Mesenchymal stem cell (in vitro differentiated cells and primary cell): ENCODE data around the gene GBX2.

ENCODE experiments used
- DNase-seq: peaks from one replicate; pipeline ENCODE4 v3.0.0-alpha.2; 2013
- H2AFZ ChIP-seq: one replicate; pipeline ENCODE4 v1.6.1; 2013; ENCODE audit warnings: low read depth, mild to moderate bottlenecking, control low read depth, inconsistent platforms, low read length, moderate library complexity
- H2AK5ac ChIP-seq: 2 replicates; pipeline ENCODE4 v1.6.1; 2013; ENCODE audit warnings: low read length, moderate library complexity, mild to moderate bottlenecking, inconsistent platforms; ENCODE audit not compliant: severe bottlenecking
- H2BK120ac ChIP-seq: one replicate; pipeline ENCODE4 v1.6.1; 2013; ENCODE audit warnings: low read depth, mild to moderate bottlenecking, inconsistent platforms, low read length, moderate library complexity
- H2BK12ac ChIP-seq, 2 experiments: one replicate each; pipeline ENCODE4 v1.6.1; 2013; ENCODE audit warnings: inconsistent platforms in 2 of 2, low read length in 2 of 2, mild to moderate bottlenecking in 2 of 2, moderate library complexity in 2 of 2, control low read depth in 1 of 2
- H2BK15ac ChIP-seq: one replicate; pipeline ENCODE4 v1.6.1; 2013; ENCODE audit warnings: mild to moderate bottlenecking, low read depth, inconsistent platforms; ENCODE audit not compliant: poor library complexity, severe bottlenecking
- H2BK5ac ChIP-seq: 2 replicates; pipeline ENCODE4 v1.6.1; 2013; ENCODE audit warnings: low read depth, mild to moderate bottlenecking, low read length, control low read depth, inconsistent platforms; ENCODE audit not compliant: poor library complexity, severe bottlenecking
- H3K14ac ChIP-seq, 2 experiments: one replicate each; pipeline ENCODE4 v1.6.1; 2013; ENCODE audit warnings: inconsistent platforms in 2 of 2, low read length in 2 of 2, control low read depth in 1 of 2, mild to moderate bottlenecking in 1 of 2, moderate library complexity in 1 of 2
- H3K18ac ChIP-seq, 2 experiments: one replicate each; pipeline ENCODE4 v1.6.1; 2013; ENCODE audit warnings: inconsistent platforms in 2 of 2, low read length in 2 of 2, control low read depth in 1 of 2, low read depth in 1 of 2, mild to moderate bottlenecking in 1 of 2
- H3K23ac ChIP-seq, 2 experiments: one replicate each; pipeline ENCODE4 v1.6.1; 2013; ENCODE audit warnings: inconsistent platforms in 2 of 2, low read length in 2 of 2, mild to moderate bottlenecking in 2 of 2, moderate library complexity in 2 of 2, control low read depth in 1 of 2
- H3K27ac ChIP-seq: 2 replicates; pipeline ENCODE4 v1.5.1; 2013; ENCODE audit warnings: mild to moderate bottlenecking, moderate library complexity, low read length, control low read depth, inconsistent platforms; ENCODE audit not compliant: poor library complexity, severe bottlenecking
- H3K27me3 ChIP-seq, 2 experiments: 2 replicates each; pipeline versions ENCODE4 v1.6.1 to v1.7.0; 2013; ENCODE audit warnings: low read length in 2 of 2, mild to moderate bottlenecking in 2 of 2, moderate library complexity in 2 of 2, control low read depth in 1 of 2, inconsistent platforms in 1 of 2; ENCODE audit not compliant: control insufficient read depth in 1 of 2, insufficient read depth in 1 of 2
- H3K36me3 ChIP-seq, 2 experiments: 2 replicates each; pipeline versions ENCODE4 v1.6.1 to v1.7.0; 2013; ENCODE audit warnings: low read length in 2 of 2, control low read depth in 1 of 2, inconsistent platforms in 1 of 2, low read depth in 1 of 2, mild to moderate bottlenecking in 1 of 2; ENCODE audit not compliant: insufficient read depth in 2 of 2, control insufficient read depth in 1 of 2
- H3K4ac ChIP-seq, 2 experiments: one replicate each; pipeline ENCODE4 v1.6.1; 2013; ENCODE audit warnings: inconsistent platforms in 2 of 2, low read length in 2 of 2, mild to moderate bottlenecking in 2 of 2, moderate library complexity in 2 of 2, control low read depth in 1 of 2, low read depth in 1 of 2
- H3K4me1 ChIP-seq: 2 replicates; pipeline ENCODE4 v1.6.1; 2013; ENCODE audit warnings: low read depth, low read length, control low read depth; ENCODE audit not compliant: control insufficient read depth, insufficient read depth
- H3K4me2 ChIP-seq: 2 replicates; pipeline ENCODE4 v1.6.1; 2013; ENCODE audit warnings: low read length, mild to moderate bottlenecking, inconsistent platforms; ENCODE audit not compliant: poor library complexity, severe bottlenecking
- H3K4me3 ChIP-seq, 2 experiments: 2 replicates each; pipeline versions ENCODE4 v1.5.1 to v1.7.0; 2013; ENCODE audit warnings: low read length in 2 of 2, mild to moderate bottlenecking in 2 of 2, control low read depth in 1 of 2, low read depth in 1 of 2; ENCODE audit not compliant: insufficient read depth in 1 of 2
- H3K79me1 ChIP-seq: replicated peaks from 2 replicates; pipeline ENCODE4 v1.6.1; 2013; ENCODE audit warnings: mild to moderate bottlenecking, control low read depth, low read length, inconsistent platforms; ENCODE audit not compliant: poor library complexity, severe bottlenecking
- H3K9ac ChIP-seq: 2 replicates; pipeline ENCODE4 v1.7.0; 2013; ENCODE audit warnings: mild to moderate bottlenecking, low read length, moderate library complexity
- H3K9me3 ChIP-seq: 2 replicates; pipeline ENCODE4 v1.7.0; 2013; ENCODE audit warnings: mild to moderate bottlenecking, low read length; ENCODE audit not compliant: control insufficient read depth
- H4K8ac ChIP-seq: one replicate; pipeline ENCODE4 v1.6.1; 2013; ENCODE audit warnings: inconsistent platforms, mild to moderate bottlenecking, low read length, moderate library complexity
- H4K91ac ChIP-seq: one replicate; pipeline ENCODE4 v1.6.1; 2013; ENCODE audit warnings: mild to moderate bottlenecking, low read length, inconsistent platforms
- WGBS: methylation state at CpG from one replicate; pipeline ENCODE4 v1.1.7; 2013; ENCODE audit warnings: mixed read lengths; 5-methylcytosine and 5-hydroxymethylcytosine counted together

Gene GBX2

GRCh38 chr2:236205867-236206645, 37.9 kb upstream of the GBX2 start:
- Histone ChIP-seq H3K9me3 (peaks cover 38% of the 10 kb centered on the region), H3K36me3 (no peaks in the 10 kb centered on the region), H3K9ac (no peak overlapping the region), H2AK5ac (no peak overlapping the region), H2AFZ (no peak overlapping the region), H2BK12ac (no peak overlapping the region), H4K8ac (no peak overlapping the region), H3K4ac (no peak overlapping the region), H3K23ac (no peak overlapping the region), H4K91ac (no peak overlapping the region), H3K14ac (no peak overlapping the region), H2BK15ac (no peak overlapping the region), H2BK5ac (no peak overlapping the region), H3K4me2 (no peak overlapping the region), H3K4me3 (no peak overlapping the region), H2BK120ac (no peak overlapping the region), H3K18ac (no peak overlapping the region), H3K4me1 (no peaks in the 10 kb centered on the region), H3K27me3 (peaks cover 0 to 22% of the 10 kb centered on the region in 2 experiments), H3K79me1 (no peaks in the 10 kb centered on the region), H3K27ac (no peak overlapping the region)
- DNase-seq = no peak
- WGBS = 57% methylated on average over 1 of the region's 2 CpGs

- Histone ChIP-seq H3K23ac (no peak overlapping the region), H3K4me2 (no peak overlapping the region), H3K79me1 (no peaks in the 10 kb centered on the region), H2BK120ac (no peak overlapping the region), H3K4me1 (peaks cover 2% of the 10 kb centered on the region), H3K9me3 (peaks cover 38% of the 10 kb centered on the region), H4K8ac (no peak overlapping the region), H4K91ac (no peak overlapping the region), H3K27me3 (peaks cover 0 to 11% of the 10 kb centered on the region in 2 experiments), H3K18ac (no peak overlapping the region), H3K14ac (no peak overlapping the region), H3K9ac (no peak overlapping the region), H3K36me3 (no peaks in the 10 kb centered on the region), H3K4me3 (no peak overlapping the region), H2BK5ac (no peak overlapping the region), H3K27ac (no peak overlapping the region), H2AFZ (no peak overlapping the region), H2AK5ac (no peak overlapping the region), H2BK15ac (no peak overlapping the region), H2BK12ac (no peak overlapping the region), H3K4ac (no peak overlapping the region)
- WGBS = 87% methylated on average over 5 of the region's 5 CpGs
- DNase-seq = no peak
These were observed 36.8 kb upstream of the GBX2 start for GRCh38 chr2:236204953-236205352.

GRCh38 chr2:236200378-236200777, 32.2 kb upstream of the GBX2 start:
- Histone ChIP-seq H3K18ac (no peak overlapping the region), H2BK12ac (no peak overlapping the region), H3K9ac (no peak overlapping the region), H4K91ac (no peak overlapping the region), H3K36me3 (no peaks in the 10 kb centered on the region), H4K8ac (no peak overlapping the region), H3K9me3 (peaks cover 14% of the 10 kb centered on the region), H2BK15ac (no peak overlapping the region), H2BK120ac (no peak overlapping the region), H3K27me3 (no peaks in the 10 kb centered on the region), H3K4me1 (peaks cover 2% of the 10 kb centered on the region), H3K4ac (no peak overlapping the region), H3K14ac (no peak overlapping the region), H3K27ac (no peak overlapping the region), H3K23ac (no peak overlapping the region), H2AK5ac (no peak overlapping the region), H3K4me3 (no peak overlapping the region), H3K79me1 (no peaks in the 10 kb centered on the region), H3K4me2 (no peak overlapping the region), H2BK5ac (no peak overlapping the region), H2AFZ (no peak overlapping the region)
- DNase-seq = no peak
- WGBS = 53% methylated on average over 6 of the region's 7 CpGs

GRCh38 chr2:236196366-236196765, 28.2 kb upstream of the GBX2 start:
- no peak overlapping the region for H2BK15ac ChIP-seq
- no peak overlapping the region for H4K91ac ChIP-seq
- no peaks in the 10 kb centered on the region for H3K9me3 ChIP-seq
- no peak overlapping the region for H2AFZ ChIP-seq
- peaks cover 5% of the 10 kb centered on the region for H3K4me1 ChIP-seq
- DNase-seq = no peak
- H2BK12ac ChIP-seq = no peak overlapping the region
- H3K4me3 ChIP-seq = no peak overlapping the region
- H3K4ac ChIP-seq = no peak overlapping the region
- H3K18ac ChIP-seq = no peak overlapping the region
- no peak overlapping the region for H3K9ac ChIP-seq
- H3K23ac ChIP-seq = no peak overlapping the region
- no peak overlapping the region for H2BK5ac ChIP-seq
- no peak overlapping the region for H3K27ac ChIP-seq
- H2AK5ac ChIP-seq = no peak overlapping the region
- 85% methylated on average over 7 of the region's 7 CpGs for WGBS
- no peaks in the 10 kb centered on the region for H3K36me3 ChIP-seq
- peaks cover 0 to 23% of the 10 kb centered on the region in 2 experiments for H3K27me3 ChIP-seq
- no peak overlapping the region for H2BK120ac ChIP-seq
- no peak overlapping the region for H3K14ac ChIP-seq
- no peak overlapping the region for H3K4me2 ChIP-seq
- no peaks in the 10 kb centered on the region for H3K79me1 ChIP-seq
- no peak overlapping the region for H4K8ac ChIP-seq
